AG20443 (cell line): ENCODE data around the gene ADAM12.
"Not testable (repeated sequence)": the region's sequence is repeated elsewhere in the genome, so short reads cannot be mapped to it uniquely, and the experiment has no call there.

Experiments
- DNase-seq: peaks from one replicate; pipeline ENCODE4 v3.0.0; 2012; ENCODE audit warnings: low spot score, mixed read lengths

ADAM12 gene

DNA sequence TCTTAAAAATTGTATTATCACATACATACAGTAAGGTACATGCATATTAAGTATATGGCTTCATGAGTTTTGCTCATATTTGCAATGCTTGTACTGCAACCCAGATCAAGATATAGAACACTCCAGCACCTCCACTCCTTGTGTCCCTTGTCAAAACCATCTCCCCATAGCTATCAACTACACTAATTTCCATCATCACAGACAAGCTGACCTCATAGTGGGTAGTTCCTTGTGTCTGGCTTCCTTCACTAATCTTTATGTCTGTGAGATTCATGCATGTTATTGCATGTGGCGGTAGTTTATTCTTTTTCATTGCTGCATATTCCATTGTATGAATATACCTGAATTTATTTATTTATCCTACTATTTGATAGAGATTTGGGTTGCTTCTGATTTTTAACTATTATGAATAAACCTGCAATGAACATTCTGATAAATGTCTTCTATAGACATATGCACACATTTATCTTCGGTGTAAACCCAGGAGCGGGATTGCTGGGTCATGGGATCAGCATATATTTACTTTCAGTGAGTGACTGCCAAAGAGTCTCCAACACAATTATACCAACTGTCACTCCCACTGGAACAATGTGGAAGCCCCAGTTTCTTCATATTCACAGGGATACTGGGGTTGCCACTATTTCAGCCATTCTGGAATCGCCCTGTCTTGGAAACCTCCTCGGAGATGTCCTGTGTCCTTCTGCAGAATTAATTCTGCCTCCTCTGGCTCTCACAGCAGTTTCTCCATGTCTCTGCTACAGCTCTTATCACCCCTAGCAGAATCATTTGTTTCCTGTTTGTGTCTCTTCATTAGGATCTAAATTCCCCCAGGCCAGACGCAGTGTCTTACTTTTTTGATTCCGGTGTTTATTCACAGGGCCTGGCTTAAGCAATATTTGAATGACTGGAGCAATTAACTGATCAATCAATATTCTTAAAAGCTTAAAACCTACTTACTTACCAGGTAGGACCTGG is 14.7 kb upstream of the ADAM12 start:
- DNase-seq = no peak

DNA sequence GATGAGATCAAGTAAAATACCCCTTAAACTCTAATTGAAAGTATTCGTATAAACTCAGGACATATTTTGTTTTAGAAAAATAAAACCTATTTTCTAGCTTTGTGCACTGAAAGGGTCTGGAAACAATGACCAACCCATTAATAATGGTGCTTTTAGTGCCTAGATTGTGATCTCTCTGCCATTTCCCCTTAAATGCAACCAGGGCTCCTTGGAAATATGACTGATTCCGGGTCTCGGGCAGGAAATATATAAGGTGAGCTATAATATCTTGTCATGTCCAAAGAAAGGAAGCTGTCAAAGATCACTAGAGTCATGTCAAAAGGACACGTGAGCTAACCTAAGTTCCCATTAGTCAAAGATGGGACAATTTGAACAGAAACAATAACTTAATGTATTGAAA is 12.4 kb upstream of the ADAM12 start:
- DNase-seq = no peak

DNA sequence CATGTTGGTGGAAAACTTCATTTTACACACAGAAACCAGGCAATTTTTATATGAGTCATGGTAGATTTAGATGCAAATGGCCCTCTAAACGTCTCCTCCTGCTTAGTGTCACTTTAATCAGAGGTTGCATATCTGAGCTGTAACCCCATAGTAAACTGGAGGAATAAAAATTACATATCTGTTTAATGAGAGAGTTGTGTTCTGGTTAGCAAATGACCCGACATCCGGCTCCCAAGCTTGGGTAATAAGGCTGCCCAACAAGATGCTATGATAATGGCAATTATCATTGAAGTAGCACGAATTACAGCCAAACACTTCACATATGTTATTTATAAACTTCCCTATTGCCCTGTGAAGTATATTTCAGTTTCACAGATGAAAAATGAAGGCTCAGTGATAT is 10.6 kb upstream of the ADAM12 start:
- no peak for DNase-seq

DNA sequence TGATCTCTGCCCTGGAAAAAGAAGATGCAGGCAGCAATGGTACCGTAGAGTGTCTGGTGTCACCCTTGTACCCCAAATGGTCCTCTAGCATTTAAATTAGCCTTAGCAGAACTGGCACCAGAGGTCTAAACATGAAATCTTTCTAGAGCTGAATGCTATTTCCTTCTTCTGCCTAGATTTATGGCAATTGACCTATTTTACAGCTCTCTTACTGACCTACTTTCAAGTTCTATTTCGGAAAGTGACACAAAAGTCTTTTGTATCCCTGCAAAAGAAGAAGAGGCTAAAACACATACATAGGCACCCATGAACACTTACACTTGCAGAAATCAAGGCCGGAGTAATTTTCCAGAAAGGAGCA is 10.1 kb upstream of the ADAM12 start:
- DNase-seq = no peak

DNA sequence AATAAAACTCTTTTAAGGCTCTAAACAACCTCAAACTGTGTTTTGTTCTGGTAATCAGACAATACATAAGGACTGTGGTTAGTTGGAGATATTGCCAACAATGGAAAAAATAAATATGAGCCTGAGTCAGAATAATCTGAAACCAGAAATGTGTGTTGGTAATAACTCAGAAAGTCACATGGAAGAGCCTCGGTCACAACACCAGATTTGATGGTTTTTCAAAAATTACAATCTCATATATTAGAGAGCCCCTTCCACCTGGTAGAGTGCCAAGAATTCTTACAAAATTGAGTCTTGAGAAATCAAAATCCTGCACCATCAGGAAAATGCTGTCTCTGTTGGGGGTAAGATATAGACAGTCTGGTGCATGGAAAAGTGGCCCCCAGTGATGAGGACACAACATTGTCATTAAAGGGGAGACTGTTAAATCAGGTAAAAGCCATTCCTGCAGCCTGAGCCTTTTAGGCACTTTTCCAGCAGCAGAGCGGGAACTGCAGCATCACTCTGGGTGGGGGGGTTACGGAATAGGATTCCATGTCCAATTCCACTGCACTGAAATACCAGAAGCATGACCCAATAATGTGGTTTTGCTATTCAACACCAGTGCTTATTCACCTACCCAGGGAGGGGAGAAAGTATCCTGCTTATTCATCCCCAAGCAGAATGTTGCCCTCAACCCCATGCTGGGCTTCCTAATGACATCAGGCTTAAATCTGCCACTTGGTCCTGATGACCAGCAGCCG is 9.5 kb upstream of the ADAM12 start:
- peak; percentile 91 for DNase-seq

DNA sequence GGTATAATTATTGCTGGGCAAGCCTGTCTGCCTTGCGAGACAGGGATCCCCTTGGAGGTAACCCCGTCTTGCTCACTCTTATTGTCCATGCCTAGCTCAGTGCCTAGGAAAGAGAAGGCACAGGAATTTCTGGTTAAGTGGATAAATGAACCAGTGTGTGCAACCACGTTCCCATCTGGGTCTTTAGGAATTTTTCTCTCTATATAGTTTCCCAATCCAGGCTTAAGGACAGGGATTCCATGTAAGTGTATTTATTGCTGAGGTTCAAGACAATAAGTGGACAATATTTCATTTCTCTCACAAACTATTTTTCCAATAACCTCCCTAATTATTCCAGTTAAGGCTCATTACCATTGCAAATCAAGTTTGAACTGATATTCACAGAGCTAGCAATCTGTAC is 8.9 kb upstream of the ADAM12 start:
- DNase-seq = no peak

DNA sequence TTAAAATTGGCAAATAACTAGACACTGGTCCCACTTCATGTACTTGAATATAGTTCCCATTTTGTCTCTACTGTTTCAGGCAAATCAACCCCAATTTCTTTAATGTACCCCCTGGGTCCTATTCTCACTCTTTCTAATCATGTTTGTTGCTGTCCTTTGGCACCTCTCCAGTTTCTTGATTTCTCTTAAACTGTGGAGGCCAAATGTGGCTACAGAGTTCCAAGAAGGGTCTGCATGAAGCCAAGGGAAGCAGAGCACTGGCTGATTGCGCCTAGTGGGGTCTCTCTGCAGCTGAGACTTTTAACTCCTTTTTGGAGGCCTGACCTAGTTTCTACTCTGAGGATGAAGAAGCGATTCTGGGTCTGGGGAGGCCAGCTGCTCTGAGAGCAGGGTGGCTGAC is 6.7 kb upstream of the ADAM12 start:
- DNase-seq = no peak

DNA sequence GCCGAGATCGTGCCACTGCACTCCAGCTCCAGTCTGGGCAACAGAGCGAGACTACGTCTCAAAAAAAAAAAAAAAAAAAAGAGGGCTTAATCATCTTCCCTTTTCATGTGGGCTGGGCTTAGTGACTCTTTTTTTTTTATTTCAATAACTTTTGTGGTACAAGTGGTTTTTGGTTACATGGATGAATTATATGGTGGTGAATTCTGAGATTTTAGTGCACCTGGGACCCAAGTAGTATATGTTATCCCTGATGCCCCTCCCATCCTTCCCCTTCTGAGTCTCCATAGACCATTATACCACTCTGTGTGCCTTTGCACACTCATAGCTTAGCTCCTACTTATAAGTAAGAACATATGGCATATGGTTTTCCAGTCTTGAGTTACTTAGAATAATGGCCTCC is 4.8 kb upstream of the ADAM12 start:
- no peak for DNase-seq

DNA sequence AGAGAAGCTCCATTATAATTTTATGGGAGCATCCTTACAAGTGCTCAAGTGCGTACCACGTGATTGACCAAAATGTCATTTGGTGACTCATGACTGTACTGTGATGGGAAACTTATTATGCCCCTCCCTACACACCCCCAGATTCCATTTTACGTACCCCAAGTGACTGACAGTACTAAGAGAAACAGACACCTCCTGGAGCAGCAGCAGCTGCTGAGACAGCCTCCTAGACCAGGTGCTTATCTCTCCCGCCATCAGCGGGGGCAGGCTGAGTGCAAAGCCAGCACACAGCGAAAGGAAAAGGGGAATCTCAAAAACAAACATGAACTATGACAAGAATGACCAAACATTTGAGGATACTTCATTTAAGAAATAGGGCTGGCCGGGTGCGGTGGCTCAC is 4.2 kb upstream of the ADAM12 start:
- DNase-seq = no peak

DNA sequence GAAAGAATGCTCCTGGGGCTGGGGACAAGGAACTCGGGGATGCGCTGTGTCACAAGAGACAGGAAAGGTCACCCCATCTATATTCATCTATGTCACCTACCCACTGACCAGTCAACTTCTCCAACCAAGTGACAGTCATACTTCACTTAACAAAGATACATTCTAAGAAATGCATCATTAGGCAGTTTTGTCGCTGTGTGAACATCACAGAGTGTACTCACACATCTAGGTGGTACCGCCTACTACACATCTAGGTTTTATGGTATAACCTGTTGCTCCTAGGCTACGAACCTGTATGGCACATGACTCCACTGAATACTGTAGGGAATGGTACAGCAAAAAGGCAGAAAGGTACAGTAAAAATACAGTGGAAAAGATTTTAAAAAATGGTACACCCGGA is 3.8 kb upstream of the ADAM12 start:
- DNase-seq = no peak

DNA sequence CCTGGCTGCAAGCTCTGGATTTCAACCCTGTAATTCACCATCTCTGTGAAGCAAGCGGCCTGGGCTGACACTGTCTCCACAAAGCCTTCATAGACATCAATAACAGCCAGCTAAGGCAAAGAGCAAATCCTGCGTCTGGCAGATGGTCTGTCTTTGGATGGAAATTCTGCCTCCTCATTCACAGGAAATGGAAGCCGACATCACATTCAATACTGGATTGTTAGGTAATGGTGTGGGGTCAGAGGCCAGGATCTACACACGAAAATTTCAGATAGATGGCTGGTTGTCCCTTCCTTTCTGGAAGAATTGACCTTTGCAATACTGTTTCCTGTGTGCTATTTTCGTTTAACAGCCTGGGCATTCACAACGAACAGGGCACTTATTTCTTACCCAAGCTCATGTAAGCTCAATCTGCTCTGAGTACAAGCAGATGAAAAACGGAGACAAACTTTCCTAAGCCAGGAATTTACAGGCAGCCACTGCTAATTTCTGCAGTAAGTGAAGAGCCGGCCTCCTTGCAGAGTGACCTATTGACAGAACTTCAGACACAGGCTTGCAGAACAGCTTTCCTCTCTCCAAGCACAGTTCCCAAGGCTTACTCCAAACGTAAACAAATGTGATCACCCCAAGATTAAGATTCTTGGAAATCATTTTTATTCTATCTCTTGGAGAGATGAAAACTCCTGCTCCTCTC is 3.1 kb upstream of the ADAM12 start:
- peak; percentile 23 for DNase-seq

DNA sequence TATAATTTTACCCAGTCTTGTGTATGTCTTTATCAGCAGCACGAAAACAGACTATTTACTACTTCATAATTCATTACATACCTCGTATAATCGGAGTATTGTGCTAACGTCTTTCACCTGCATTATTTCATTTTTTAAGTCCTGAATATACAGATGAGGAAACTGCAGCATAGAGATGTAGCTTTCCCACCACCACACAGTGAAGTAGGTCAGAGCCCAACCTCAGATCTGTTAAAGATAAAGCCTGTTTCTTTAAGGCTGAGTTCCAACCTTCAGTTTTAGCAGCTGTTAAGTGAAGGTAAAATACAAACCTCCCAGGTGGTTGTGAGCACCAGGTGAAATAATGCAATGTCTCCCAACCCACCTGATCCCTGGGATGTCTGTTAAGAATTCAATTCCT is 2.0 kb upstream of the ADAM12 start:
- no peak for DNase-seq

DNA sequence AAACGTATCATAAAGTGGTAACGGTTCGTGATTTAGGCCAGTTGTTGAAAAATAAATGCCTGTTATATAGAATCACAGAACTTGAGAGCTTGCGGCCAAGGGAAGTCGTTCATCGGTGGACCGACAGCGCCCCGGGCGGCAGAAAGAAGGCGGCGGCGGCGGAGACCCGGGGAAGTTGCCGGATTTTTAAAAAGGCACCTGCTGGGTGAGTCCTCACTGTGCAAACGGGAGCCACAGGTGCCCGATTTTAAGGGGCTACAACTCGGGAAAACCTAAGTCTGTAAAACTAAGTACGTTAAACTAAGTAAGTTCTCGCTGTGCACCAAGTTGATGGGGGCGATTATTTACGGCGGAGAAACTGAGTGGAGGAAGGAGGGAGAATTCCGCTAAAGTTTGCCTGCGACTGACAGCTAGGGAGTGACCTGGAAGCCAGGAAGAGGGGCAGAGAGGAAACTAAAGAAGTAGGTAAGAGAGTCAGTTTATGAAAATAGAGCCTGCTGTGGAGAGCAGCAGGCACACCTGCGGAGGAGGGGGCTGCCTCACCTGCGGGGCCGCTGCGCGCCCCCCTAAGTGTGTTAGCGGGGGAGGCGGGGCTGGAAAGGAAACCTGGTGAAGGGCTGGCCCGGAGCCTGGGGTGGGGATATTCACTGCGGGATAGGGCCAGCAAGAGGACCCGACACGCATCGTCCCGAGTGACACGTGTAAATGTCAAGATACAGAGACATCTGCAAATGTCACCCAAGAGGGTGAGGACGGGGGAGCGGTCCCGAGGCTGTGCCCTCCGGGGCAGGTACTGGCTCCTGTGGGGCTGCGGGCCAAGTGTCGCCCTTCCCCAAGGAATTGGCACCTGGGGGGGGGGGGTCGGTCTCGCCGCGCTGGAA is 996 bp downstream of the ADAM12 start:
- peak; percentile 82 for DNase-seq

DNA sequence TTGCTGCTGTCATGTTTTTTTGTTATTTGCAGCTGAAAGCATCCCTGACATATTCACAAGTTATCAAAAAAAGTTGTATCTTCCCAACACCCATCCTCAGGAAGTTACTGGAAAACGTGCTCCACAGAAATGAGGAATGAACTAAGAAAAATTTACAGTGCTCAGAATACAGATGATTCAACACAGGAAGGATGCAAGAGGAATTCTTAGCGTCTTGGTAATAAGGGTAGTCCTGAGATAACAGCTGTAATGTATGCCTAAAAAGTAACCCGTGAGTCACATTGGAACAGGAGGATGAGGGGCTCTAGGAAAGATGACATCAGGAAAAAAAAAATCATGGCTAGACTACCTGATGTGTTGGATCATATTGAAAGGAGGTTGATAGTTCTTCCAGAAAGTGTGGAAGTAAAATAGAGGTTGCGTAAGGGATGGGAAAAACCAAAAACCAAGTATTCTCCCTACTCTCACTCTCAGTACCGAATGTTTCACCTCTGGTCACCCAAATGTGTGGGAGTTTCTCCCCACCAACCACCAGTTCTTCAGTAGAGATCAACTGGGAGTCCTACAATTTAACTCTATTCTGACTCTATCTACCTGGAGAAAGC is 3.9 kb downstream of the ADAM12 start:
- peak; percentile 52 for DNase-seq

DNA sequence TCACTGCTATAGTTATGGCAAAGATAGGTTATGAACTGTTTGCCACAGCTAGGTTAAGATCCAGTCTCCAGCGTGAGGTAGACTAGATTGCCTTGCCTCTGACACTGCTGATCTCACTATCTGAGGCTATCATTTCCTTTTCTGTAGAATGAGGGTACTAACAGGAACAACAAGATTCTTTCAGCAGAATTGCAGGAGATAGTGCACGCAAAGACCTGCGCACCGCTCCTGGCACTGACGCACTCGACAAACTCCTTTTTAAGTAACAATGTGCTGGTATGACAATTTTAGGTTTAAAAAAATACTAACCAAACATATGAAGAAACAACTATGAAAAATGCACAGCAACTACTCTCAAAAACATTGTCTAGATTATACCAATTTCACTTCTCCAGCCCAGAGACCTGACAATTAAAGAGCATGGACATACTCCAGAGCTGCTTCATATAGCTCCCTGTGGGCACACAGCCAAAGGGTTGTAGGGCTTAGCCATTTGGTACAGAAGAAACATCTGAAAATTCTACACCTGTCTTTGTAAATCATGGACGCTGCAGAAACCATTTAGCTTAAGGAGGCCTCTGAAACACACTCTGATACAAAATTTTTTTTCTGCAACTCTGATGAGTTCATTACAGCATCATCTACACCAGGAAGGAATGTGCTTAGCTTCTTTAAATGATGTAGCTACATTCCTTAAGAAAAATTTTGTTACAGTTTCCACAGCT is 7.8 kb downstream of the ADAM12 start:
- DNase-seq = no peak

DNA sequence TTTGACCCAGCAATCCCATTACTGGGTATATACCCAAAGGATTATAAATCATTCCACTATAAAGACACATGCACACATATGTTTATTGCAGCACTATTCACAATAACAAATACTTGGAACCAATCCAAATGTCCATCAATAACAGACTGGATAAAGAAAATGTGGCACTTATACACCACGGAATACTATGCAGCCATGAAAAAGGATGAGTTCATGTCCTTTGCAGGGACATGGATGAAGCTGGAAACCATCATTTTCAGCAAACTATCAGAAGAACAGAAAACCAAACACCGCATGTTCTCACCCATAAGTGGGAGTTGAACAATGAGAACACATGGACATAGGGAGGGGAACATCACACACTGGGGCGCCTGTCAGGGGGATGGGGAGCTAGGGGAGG is 9.1 kb downstream of the ADAM12 start:
- DNase-seq = not testable (repeated sequence)

DNA sequence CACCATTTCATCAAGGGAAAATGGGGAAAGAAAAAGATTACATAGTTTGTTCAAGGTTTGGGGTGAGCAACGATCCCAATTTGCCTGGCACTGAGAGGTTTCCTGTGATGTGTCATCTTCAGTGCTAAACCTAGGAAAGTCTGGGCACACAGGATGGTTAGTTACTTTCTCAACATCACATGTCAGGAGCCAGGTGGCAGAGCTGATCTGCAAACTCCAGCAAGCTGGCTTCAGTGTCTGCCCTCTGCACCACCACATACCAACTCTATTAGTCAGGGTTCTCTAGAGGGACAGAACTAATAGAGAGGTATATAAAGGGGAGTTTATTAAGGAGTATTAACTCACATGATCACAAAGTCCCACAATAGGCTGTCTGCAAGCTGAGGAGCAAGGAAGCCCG is 11.3 kb downstream of the ADAM12 start:
- no peak for DNase-seq

DNA sequence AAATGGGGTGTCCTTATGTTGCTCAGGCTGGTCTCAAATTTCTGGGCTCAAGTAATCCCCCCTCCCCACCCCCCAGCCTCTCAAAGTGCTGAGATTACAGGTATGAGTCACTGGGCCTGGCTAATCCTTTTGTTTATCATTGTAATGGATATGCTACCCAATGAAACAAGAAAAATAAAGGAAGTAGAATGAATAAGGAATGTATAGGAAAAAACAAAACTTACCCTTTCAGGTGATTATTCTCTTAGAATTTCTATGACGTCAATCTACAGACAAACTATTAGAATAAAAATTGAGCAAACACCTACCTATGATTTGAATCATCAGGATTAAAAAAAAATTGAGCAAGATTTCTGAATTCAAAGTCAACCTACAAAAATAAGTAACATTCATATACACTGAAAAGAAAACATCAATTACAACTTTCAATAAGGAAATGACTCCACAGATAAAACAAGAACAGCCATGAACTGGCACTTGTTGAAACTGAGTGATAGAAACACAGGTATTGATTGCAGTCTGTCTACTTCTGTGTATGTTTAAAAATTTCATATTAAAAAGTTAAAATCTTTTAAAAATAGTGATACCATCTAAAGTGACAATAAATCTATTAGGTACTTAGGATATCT is 12.2 kb downstream of the ADAM12 start:
- DNase-seq = no peak

DNA sequence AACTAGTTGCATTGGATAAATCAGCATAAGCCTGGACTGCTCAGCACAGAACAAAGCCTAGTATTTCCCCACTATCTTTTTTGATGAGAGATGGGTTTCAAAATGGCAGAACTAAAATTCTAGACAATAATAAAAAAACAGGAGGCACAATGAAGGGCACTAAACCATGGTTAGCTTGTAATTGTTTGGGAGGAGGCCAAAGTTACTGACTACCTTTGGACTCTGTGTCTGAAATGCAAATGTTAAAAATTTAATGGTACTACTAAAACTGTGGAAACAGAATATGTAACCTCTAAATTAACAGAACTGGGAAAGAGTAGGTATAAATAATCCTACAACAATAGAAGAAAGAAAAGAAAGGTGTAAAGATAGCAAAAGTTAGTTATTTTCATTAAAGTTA is 13.0 kb downstream of the ADAM12 start:
- DNase-seq = no peak

DNA sequence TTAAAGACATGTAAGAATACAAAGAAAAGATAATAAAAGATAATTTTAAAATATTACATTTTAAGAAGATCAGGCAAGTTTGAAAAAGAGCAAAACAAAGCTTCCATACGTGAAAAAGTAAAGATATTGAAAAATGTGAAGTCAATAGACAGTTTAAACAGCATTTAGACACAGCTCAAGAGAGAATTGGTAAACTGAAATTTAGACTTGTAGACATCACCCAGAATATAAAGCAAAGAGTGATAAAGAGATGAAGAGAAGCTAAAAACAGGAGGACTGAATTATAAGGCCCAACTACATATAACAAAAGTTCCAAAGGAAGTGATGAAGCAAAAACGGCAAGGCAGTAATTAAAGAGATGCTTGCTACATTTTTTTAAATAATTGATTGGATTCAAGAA is 13.8 kb downstream of the ADAM12 start:
- DNase-seq = no peak
